Medulla oblongata (tissue), 1 donor: Measurements from ENCODE around the gene UPK3A.
"Not testable (repeated sequence)": the region's sequence is repeated elsewhere in the genome, so short reads cannot be mapped to it uniquely, and the experiment has no call there.

Experiments used
- DNase-seq: peaks from one replicate; pipeline ENCODE4 v3.0.0-alpha.2; 2015; ENCODE audit errors: extremely low spot score

The UPK3A gene

DNA sequence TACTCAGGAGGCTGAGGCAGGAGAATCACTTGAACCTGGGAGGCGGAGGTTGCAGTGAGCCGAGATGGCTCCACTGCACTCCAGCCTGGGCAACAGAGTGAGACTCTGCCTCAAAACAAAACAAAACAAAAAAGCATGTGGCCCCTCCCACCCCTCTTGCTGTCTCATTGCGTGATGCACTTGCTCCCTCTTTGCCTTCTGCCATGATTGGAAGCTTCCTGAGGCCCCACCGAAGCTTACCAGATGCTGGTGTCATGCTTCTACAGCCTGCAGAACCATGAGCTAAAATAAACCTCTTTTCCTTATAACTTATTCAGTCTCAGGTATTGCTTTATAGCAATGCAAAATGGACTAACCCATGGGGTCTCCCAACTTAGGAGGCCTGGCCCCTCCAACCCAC is 26.8 kb upstream of the UPK3A start:
- DNase-seq = not testable (repeated sequence)

DNA sequence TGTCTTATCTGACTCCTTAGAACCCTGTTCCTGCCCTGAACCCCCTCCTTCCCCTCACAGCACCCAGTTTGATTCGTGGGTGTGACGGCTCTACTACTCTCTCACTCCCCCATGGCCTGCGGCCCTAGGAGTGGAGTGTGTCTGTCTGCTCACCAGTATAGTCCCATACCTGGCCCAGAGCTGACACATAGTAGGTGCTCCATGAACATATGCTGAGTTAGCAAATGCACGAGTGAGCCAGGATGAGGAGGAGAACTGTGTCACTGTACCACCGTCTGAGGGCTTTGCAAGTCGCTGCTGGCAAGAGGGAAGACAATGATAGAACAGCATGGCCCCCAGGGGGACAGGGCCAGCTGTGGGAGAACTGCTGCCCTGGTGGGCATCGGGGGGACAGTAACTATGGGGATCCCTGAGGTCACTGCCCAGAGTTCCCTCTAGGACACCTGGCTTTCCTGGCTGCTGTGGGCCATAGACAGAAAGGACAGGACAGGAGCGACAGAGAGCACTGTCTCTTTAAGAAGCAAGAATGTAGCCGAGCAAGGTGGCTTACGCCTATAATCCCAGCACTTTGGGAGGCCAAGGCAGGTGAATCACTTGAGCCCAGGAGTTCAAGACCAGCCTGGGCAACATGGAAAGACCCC is 24.9 kb upstream of the UPK3A start:
- no peak for DNase-seq

DNA sequence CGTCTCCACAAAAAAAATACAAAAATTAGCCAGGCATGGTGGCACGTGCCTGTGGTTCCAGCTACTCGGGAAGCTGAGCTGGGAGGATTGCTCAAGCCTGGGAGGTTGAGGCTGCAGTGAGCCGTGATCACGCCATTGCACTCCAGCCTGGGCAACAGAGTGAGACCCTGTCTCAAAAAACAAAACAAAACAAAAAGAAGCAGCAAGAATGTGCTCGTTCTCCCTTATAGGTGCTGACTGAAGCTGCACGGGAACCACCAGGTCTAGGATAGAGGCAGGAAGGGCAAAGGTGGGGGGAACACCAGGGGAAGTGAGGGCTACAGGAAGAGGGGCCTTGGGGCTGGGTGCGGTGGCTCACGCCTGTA is 24.4 kb upstream of the UPK3A start:
- DNase-seq = not testable (repeated sequence)

DNA sequence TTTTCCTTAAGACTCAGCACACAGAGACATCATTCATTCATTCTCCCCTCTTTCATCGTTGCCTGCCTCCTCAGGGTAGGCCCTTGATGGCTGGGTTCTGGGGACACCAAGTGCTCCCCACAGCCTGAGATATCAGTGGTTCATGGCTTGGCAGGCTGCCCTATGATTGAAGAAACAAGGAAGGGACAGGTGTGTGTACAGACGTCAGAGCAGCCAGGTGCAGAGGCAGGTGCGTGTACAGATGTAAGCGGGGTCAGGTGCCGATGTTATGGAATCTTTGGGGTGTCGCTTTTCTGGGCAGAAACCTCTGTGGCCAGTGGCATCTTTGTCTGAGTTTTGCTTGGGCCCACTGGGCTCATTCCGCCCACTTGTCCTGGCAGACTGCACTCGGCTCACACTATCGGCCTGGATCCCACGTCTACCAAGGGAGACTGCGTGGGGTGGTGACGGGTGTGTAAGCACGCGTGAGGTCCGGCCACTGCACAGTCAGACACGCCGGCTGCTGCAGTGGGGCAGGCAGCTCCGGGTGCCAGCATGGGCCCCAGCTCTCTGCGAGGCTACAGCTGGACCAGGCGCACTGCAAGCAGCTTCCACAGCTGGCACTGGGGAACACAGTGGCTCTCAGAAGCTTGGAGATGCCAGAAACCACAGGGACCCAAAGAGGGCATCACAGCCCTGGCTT is 23.2 kb upstream of the UPK3A start:
- no peak for DNase-seq

DNA sequence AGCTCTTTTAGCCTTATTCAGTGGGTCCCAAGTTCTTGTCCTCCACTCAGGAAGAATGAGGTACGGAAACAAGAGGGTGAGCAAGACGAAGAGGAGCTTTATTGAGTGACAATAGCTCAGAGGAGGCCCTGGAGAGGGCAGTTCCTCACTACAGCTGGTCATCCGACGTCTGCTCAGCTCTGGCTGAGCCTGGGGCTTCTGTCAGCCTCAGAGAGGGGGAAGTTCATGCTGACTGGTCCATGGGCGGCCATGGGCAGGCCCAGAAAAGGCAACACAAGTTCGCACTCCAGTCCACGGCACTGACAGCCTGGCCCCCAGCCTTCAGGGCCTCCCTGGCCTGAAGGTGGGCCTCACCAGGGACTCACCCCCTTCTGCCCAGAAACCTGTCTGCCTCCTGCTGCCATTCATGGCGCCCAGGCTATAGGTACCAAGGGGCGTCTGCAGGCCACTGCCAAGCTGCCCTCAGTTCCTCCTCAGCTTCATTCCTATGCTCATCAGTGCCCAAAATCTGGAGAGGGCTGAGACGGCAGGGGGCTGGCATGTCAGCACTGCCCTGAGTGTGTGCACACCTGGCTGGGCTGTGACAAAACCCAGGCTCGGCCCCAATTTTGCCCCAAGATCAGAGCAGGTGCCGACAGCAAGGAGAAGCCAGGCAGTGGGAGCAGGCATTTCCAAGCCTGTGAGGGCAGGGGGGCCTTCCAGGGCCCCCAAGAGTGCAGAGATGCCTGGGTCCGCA is 22.4 kb upstream of the UPK3A start:
- DNase-seq = peak; percentile 57

DNA sequence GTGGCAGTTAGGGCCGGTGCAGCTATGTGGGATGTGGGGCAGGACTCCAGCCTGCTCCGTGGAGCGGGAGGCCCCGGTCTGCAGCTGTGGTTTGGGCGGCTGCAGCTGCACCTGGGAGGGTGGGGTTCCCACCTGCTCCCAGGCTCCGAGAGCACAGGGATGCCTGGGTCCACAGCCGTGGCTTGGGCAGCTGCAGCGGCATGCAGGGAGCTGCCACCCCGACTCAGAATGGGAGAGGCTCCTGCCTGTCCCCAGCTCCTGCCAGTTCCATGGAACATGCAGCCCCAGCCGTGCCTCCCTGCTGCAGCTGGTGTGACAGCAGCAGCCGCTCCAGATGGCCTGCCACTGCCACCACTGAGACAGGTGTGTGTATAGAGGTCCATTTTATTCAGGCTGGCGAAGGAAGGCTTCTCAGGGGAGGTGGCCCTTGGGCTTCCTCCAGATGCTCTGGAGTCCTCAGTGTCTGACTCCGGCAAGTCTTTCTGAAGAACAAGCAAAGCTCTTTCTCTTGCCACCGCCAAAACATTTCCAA is 21.8 kb upstream of the UPK3A start:
- no peak for DNase-seq

DNA sequence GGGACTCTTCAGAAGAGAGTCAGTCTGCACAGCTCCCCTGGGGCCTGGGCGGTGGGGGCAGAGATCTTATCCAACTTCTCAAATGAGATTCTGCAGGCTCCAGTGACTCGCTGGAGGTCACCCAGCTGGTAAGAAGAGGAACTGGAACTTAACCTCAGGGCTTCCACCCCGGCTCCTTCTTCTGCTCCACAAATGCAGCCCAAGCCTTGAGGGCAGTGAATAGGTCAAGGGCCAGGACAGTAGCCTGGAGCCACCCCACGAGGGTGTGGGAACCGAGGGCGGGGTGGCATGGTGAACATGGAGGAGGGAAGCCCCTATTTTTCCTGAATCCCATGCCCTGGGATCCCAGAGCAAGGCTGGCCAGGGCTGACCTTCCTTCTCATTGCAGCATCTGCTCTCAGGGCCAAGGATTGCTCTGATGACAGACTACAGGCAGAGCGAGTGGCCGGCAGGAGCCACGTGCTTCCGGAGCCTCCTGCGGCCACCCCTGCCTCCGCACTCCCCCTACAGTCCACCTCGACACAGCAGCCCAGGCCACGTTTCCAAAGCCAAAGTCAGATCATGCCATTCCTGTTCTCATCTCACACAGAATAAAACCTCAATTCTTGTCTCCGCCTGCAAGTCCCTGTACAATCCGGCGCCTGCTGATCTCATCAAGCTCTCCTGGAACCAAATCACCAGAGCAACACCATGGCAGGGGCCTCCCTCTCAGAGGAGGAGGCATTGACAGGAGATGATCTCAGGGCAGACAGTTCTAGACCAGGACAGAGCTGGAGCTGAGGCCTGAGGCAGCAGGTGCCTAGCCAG is 21.1 kb upstream of the UPK3A start:
- DNase-seq = peak; percentile 85

DNA sequence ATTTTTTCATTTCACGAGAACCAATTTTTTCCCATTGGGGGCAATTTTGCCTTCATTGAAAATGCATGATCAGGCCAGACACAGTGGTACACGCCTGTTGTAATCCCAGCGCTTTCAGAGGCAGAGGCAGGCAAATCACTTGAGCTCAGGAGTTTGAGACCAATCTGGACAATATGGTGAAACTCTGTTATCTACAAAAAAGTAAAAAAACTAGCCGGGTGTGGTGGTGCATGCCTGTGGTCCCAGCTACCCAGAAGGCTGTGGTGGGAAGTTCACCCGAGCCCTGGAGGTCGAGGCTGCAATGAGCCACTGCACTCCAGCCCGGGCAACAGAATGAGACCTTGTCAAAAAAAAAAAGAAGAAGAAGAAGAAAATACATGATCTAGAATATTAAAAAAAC is 19.2 kb upstream of the UPK3A start:
- DNase-seq = no peak

DNA sequence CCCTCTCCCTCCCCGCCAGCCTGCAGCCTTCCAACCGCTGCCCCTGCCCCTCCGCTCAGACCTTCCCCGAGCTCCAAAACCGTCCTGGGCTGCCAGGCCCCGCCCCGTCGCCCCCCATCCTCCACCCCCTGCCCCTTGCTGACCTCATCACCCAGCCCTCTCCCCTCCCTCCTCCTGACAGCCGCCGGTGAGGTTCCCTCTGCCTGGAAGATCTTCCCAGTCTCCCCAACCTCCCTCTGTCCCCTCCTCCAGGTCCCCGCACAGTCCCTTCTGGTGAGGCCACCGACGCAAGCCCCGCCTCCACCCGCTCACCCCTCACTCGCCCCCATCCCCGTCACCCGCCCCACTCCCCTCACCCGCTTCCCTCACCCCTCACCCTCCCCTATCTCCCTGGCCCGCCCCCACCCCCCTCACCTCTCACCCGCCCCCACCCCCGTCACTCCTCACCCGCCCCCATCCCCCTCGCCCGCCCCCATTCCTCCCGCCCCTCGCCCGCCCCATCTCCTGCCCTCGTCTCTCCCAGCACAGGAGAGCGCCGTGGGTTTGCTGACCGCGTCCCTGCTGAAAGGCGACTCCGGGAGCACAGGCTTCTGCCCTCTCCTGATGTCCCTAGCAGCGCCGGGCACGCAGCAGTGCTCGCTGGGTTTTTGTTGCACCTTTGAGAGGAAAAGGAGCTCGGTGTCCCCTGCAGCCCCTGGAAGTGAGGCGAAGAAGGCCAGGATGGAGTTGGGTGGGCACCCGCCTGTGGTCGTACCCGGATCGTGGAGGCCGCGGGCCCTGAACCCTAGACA is 16.4 kb upstream of the UPK3A start:
- no peak for DNase-seq

DNA sequence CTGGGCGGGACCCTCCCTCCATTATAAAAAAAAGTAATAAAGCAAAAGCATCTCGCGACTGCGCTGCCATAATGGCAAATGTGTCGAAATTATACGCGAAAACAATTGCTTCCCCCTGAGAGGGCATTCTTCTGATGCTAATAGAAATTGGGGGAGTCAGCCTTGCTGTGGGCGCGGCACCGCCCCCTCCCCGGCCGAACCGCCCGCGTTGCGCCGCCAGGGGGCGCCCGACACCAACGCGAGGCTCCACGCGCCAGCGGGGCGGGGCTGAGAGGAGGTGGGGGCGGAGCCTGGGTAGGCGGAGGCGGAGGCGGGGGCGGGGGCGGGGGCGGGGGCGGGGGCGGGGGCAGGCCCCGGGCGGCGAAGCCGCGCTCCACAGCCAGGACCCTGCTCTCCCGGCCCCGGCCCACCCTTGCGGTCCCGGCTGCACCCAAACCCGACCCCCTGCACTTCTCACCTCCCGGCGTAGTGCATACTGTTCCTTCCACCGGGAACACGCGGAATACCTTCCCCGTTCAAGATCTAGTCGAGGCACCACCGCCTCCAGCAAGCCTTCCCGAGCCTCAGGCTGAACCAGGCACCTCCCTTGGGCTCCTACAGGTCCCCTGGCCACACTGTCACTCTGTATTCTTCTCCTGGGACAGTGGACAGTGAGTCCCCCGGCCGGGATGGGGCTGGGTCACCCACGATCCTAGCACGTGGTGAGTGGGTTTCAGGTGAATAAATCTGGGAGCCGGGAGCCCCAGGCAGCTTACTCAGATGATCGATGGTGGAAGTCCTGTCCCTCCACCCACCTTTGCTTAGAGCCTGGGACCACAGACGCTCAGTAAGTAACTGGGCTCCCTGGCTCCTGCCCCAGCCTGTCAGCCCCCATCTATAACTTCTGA is 15.5 kb upstream of the UPK3A start:
- peak; percentile 90 for DNase-seq

DNA sequence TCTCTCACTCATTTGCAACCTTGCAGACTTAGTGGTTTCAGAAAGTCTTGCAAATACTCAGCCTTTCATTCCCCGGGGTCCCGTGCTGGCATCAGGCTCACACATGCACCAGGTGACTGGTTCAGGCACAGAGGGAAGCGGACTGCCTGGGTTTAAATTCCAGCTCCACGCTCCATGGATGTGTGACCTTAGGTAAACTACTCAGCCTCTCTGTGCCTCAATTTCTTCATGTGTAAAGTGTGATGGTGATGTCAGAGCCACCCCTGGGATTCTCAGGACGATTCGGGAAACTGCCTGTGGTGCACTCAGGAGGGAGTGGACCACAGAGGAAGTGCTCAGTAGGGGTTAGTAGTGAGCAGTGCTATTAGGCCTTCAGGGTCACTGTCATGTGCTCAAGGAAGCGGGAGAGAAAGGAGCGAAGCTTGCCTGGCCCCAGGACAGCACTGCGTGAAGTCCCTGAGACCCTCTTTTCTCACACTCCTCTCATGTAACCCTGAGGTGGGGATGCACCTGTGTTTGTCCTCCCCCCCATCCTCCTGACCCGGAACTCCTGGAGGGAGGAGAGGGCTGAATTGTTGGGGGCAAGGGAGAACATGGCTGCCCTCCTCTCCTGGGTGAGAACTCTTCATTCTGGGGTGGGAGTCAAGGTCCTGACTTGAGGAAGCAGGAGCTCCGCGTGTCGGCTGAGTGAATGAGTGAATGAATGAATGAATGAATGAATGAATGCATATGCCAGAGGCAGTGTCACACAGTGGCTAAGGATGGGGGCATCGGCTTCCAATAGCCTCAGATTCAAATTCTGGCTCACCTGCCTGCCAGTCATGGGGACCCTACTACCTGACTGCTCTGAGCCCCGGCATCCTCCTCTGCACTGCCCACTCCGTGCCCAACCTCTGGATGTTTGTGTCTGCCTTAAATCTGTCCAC is 14.4 kb upstream of the UPK3A start:
- peak; percentile 53 for DNase-seq

DNA sequence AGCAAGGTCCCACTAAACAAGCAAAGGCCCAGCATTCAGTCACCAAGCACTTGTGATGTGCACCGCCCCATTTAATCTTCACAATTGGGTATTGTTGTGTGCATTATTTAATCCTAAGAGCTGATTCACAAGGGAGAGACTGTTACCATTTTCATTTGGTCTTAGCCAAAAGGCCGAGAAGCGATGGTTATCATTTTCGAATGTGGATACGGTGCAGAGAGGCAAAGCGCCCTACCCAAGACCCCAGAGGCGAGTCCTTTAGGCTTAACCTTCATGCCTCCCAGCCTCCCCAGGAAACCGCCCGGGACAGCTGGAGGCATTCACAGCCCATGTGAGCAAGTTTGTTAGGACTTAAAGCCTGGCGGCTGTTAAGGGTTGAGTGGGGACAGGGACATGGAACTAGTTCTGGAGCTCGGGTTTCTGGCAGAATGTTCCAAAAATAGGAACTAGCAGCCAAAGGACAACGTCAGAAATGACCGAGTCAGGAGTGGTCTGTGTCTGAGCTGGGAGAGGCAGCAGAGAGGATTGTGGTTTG is 13.0 kb upstream of the UPK3A start:
- peak; percentile 88 for DNase-seq

DNA sequence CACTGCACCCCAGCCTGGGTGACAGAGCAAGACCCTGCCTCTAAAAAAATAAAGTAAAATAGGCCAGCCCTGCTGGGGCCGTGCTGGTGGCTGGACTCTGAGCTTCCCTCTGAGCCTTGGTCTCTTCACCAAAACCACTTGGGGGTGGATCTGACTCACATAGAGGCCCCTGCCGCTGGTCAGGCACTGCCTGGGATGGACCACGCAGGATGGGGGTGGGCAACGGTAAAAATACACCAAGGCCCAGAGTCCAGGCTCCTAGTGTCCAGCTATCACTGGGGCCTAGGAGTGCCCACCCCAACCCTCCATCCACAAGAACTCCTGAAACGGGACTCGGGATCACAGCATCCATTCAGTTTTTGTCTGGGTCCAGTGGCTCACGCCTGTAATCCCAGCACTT is 12.3 kb upstream of the UPK3A start:
- DNase-seq = no peak

DNA sequence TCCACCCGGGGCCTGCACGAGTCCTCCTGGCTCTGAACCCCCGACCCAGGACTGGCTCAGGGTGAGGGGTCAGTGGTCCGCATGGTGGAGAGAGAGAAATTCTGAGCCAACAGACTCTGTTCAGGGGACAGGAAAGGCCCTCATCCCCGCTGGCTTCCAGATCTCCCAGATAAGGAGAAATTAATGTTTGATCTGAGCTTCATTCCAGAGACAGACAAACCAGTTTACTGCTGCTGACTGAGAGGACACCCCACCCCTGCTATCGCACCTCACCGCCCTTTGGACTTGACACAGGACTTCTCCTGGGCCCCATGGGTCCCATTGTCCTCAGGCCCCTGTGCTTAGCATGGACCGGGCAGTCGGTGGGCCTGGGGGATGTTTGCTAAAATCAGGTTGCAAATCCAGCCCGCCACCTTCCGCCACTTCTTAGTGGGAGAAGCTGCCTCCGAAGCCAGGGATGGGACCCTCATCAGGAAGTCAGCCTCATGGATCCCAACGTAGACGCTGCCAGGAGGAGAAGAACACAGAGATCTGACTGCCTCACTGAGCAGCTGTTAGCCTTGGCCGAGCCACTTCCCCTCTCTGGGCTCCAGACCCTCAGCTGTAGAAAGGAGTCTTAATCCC is 11.2 kb upstream of the UPK3A start:
- DNase-seq = no peak

DNA sequence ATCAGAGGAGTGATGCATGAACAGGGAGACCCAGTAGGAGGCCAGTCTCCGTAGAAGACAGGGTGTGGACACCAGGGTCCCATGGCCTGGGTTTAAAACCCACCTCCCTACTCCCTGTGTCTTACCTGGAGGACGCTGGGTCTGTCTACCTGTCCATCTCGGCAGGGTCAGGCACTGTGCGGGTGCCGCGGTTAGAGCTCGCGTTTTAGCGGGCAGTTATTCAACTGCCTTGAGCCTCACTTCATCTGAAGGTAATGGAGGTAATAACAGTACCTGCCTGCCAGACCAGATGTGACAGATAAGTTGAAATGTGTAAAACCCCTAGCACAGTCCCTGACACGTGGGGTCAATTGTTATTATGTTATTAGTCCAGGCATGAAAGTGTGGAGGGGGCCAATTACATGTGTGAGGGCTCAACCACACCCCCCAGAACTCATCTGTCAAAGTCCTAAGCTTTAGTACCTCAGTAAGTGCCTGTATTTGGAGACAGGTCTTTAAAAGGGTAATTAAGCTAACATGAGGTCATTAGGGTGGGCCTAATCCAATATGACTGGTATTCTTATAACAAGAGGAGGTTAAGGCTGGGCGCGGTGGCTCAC is 8.1 kb upstream of the UPK3A start:
- no peak for DNase-seq

DNA sequence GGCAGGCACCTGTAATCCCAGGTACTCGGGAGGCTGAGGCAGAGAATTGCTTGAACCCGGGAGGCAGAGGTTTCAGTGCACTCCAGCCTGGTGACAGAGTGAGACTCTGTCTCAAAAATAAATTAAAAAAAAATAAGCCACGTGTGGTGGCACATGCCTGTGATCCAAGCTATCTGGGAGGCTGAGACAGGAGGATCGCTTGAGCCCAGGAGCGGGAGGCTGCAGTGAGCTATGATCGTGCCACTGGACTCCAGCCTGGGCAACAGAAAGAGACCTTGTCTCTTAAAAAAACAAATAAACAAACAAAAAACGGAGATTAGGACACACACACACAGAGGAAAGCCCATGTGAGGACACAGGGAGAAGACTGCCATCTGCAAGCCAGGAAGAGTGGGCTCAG is 7.0 kb upstream of the UPK3A start:
- not testable (repeated sequence) for DNase-seq

DNA sequence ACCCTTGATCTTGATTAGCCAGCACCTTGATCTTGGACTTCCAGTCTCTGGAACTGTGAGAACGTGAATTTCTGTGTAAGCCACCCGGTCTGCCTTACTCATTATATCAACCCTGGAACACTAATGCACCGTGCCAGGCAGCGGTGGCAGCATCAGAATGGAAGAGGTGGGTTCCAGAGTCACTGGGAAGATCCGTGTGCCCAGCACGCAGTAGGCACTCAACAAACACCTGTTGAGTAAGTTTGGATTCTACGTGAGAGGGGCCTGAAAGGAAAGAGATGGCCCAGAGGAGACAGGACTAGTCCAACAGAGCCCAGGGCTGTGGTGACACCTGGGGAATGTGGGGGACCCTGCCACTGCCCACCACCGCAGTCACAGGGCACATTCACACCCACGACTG is 6.6 kb upstream of the UPK3A start:
- DNase-seq = no peak

DNA sequence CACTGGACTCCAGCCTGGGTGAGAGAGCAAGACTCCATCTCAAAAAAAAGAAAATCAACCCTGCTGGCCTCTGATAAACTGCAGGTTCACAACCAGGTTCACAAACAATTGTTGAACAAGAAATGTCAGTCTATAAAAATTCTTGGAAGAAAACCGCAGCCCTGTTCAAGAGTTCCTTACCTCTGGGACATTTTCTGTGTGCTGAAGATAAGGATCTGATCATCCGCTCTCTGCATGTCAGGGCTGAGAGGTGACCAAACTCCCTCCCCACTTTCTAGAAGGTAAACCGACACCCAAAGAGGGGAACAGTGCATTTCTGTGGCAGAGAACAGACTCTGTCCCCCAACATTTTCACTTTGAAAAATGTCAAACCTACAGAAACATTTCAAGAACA is 4.2 kb upstream of the UPK3A start:
- DNase-seq = no peak
